DMS 273 (cell line): Measurements from ENCODE around the gene CDH23.
A peak's percentile ranks its signal among the peaks of the same experiment; 100 is the strongest.

Source experiments
- DNase-seq: peaks from one replicate; lab custom pipeline; 2025; ENCODE audit not compliant: unreplicated experiment; lab: John Stamatoyannopoulos, UW

Gene CDH23

GRCh38 chr10:71852355-71852937, 455.7 kb downstream of the CDH23 start:
- DNase-seq: no peak

GRCh38 chr10:71854031-71854430, 457.3 kb downstream of the CDH23 start:
- DNase-seq: peak; percentile 38

- no peak for DNase-seq
These were observed 459.9 kb downstream of the CDH23 start for GRCh38 chr10:71856619-71857018.

- DNase-seq: no peak
These were observed 461.5 kb downstream of the CDH23 start for GRCh38 chr10:71857934-71858890.

GRCh38 chr10:71860243-71861029, 463.7 kb downstream of the CDH23 start:
- peak; percentile 96 for DNase-seq

- no peak for DNase-seq
These were observed 466.5 kb downstream of the CDH23 start for GRCh38 chr10:71863203-71863602.

GRCh38 chr10:71864911-71865361, 468.2 kb downstream of the CDH23 start:
- DNase-seq: no peak
